ENCODE results near the gene NUTM2F.
"Not testable (repeated sequence)": the region's sequence is repeated elsewhere in the genome, so short reads cannot be mapped to it uniquely, and the experiment has no call there.

- TF ChIP-seq NFE2 (IDR thresholded peaks at IDR 0.05; ENCODE audit: low read depth); CTBP1 (IDR thresholded peaks at IDR 0.05; ENCODE audit: borderline replicate concordance); CHD1 (IDR thresholded peaks at IDR 0.05; ENCODE audit: low read length); CBFB (CRISPR knock-in tag; IDR thresholded peaks at IDR 0.05); GTF3C2 (IDR thresholded peaks at IDR 0.05; ENCODE audit: borderline replicate concordance, extremely low read depth, insufficient read length); CHCHD3 (CRISPR knock-in tag; IDR thresholded peaks at IDR 0.05); ZZZ3 (IDR thresholded peaks at IDR 0.05): not testable (repeated sequence)
These were observed 13.1 kb downstream of the NUTM2F start for GRCh38 chr9:94315034-94315984.
